H9 (cell line): ENCODE data around the gene IGFALS. TPM values are rescaled to one million over a fixed set of nuclear protein-coding genes. Genes with fewer than 3 reads are reported as not detected.
A peak's percentile ranks its signal among the peaks of the same experiment; 100 is the strongest.

Source experiments
- DNase-seq: peaks from one replicate; pipeline ENCODE4 v3.0.0-alpha.2; 2017
- H2AFZ ChIP-seq: one replicate; pipeline ENCODE4 v1.6.1; 2013; ENCODE audit warnings: mild to moderate bottlenecking, low read length, control low read depth, moderate library complexity
- H2AK5ac ChIP-seq: 2 replicates; pipeline ENCODE4 v1.6.1; 2013; ENCODE audit warnings: low read length, control low read depth, mixed read lengths; ENCODE audit not compliant: insufficient read length
- H2BK120ac ChIP-seq: one replicate; pipeline ENCODE4 v1.6.1; 2013; ENCODE audit warnings: low read depth, mild to moderate bottlenecking, low read length, control low read depth, inconsistent platforms; ENCODE audit not compliant: poor library complexity, severe bottlenecking
- H2BK12ac ChIP-seq: 2 replicates; pipeline ENCODE4 v1.6.1; 2013; ENCODE audit warnings: low read length, control low read depth, mixed read lengths, low read depth; ENCODE audit not compliant: insufficient read length
- H2BK15ac ChIP-seq: 2 replicates; pipeline ENCODE4 v1.6.1; 2013; ENCODE audit warnings: low read depth, low read length, control low read depth
- H2BK20ac ChIP-seq: one replicate; pipeline ENCODE4 v1.6.1; 2013; ENCODE audit warnings: low read depth, mild to moderate bottlenecking, low read length, control low read depth, inconsistent platforms; ENCODE audit not compliant: poor library complexity, severe bottlenecking
- H2BK5ac ChIP-seq: 2 replicates; pipeline ENCODE4 v1.6.1; 2013; ENCODE audit warnings: low read length, control low read depth, mixed read lengths; ENCODE audit not compliant: insufficient read length
- H3K14ac ChIP-seq: 2 replicates; pipeline ENCODE4 v1.6.1; 2013; ENCODE audit warnings: low read length, control low read depth; ENCODE audit not compliant: insufficient read depth
- H3K18ac ChIP-seq: 2 replicates; pipeline ENCODE4 v1.6.1; 2013; ENCODE audit warnings: low read depth, mild to moderate bottlenecking, mixed read lengths, low read length, control low read depth; ENCODE audit not compliant: insufficient read length
- H3K23ac ChIP-seq: 2 replicates; pipeline ENCODE4 v1.6.1; 2013; ENCODE audit warnings: low read length, control low read depth, mixed read lengths, low read depth; ENCODE audit not compliant: insufficient read length
- H3K23me2 ChIP-seq: 2 replicates; pipeline ENCODE4 v1.6.1; 2013; ENCODE audit warnings: low read depth, mild to moderate bottlenecking, mixed read lengths, low read length, control low read depth; ENCODE audit not compliant: insufficient read length, poor library complexity, severe bottlenecking
- H3K27ac ChIP-seq: 2 replicates; pipeline ENCODE4 v1.5.1; 2013; ENCODE audit warnings: low read length, control low read depth, mixed read lengths, low read depth; ENCODE audit not compliant: insufficient read length
- H3K27me3 ChIP-seq: 2 replicates; pipeline ENCODE4 v1.6.1; 2013; ENCODE audit warnings: low read length, control low read depth, inconsistent platforms; ENCODE audit not compliant: insufficient read depth
- H3K4ac ChIP-seq: 2 replicates; pipeline ENCODE4 v1.6.1; 2013; ENCODE audit warnings: low read depth, mild to moderate bottlenecking, control low read depth, inconsistent platforms, low read length, moderate library complexity
- H3K4me1 ChIP-seq: 2 replicates; pipeline ENCODE4 v1.6.1; 2013; ENCODE audit warnings: low read length, control low read depth, inconsistent platforms; ENCODE audit not compliant: insufficient read depth
- H3K4me2 ChIP-seq: 2 replicates; pipeline ENCODE4 v1.6.1; 2013; ENCODE audit warnings: low read length, control low read depth, mixed read lengths; ENCODE audit not compliant: insufficient read length, insufficient read depth
- H3K56ac ChIP-seq: 2 replicates; pipeline ENCODE4 v1.6.1; 2013; ENCODE audit warnings: low read depth, mild to moderate bottlenecking, mixed read lengths, low read length, control low read depth; ENCODE audit not compliant: insufficient read length
- H3K79me1 ChIP-seq: 2 replicates; pipeline ENCODE4 v1.6.1; 2013; ENCODE audit warnings: low read depth, mild to moderate bottlenecking, moderate library complexity, low read length, control low read depth, inconsistent platforms; ENCODE audit not compliant: insufficient read depth, poor library complexity, severe bottlenecking
- H3K79me2 ChIP-seq: 2 replicates; pipeline ENCODE4 v1.6.1; 2013; ENCODE audit warnings: low read length, control low read depth, inconsistent platforms; ENCODE audit not compliant: insufficient read depth
- H3K9ac ChIP-seq: 2 replicates; pipeline ENCODE4 v1.6.1; 2013; ENCODE audit warnings: low read length, control low read depth, mixed read lengths; ENCODE audit not compliant: insufficient read length; ENCODE audit errors: extremely low read depth
- H3K9me3 ChIP-seq: one replicate; pipeline ENCODE4 v1.6.1; 2013; ENCODE audit warnings: low read depth, low read length, inconsistent platforms; ENCODE audit not compliant: control insufficient read depth
- H3T11ph ChIP-seq: one replicate; pipeline ENCODE4 v1.6.1; 2013; ENCODE audit warnings: mild to moderate bottlenecking, low read length, control low read depth, inconsistent platforms
- H4K20me1 ChIP-seq: one replicate; pipeline ENCODE4 v1.6.1; 2013; ENCODE audit not compliant: control insufficient read depth, insufficient read length, insufficient read depth
- H4K5ac ChIP-seq: 2 replicates; pipeline ENCODE4 v1.6.1; 2013; ENCODE audit warnings: low read depth, mild to moderate bottlenecking, mixed read lengths, low read length, control low read depth; ENCODE audit not compliant: insufficient read length
- H4K8ac ChIP-seq: replicated peaks from 2 replicates; pipeline ENCODE4 v1.6.1; 2013; ENCODE audit warnings: low read length, control low read depth, mixed read lengths, low read depth; ENCODE audit not compliant: insufficient read length
- H4K91ac ChIP-seq: 2 replicates; pipeline ENCODE4 v1.6.1; 2013; ENCODE audit warnings: low read depth, mild to moderate bottlenecking, moderate library complexity, mixed read lengths, low read length, control low read depth; ENCODE audit not compliant: insufficient read length
- H3K27ac Mint-ChIP-seq, 3 experiments: 2 replicates in 2 of 3; 3 replicates in 1 of 3; pipeline ENCODE4 v1.8.0; 2020 to 2021; ENCODE audit warnings: mixed read lengths in 3 of 3, mild to moderate bottlenecking in 1 of 3, moderate library complexity in 1 of 3
- H3K27me3 Mint-ChIP-seq: 2 replicates; pipeline ENCODE4 v1.8.0; 2021; ENCODE audit warnings: low read depth, mild to moderate bottlenecking, moderate library complexity, mixed read lengths
- H3K36me3 Mint-ChIP-seq, 3 experiments: 2 replicates in 2 of 3; 3 replicates in 1 of 3; pipeline ENCODE4 v1.8.0; 2020 to 2021; ENCODE audit warnings: low read depth in 3 of 3, mixed read lengths in 3 of 3; ENCODE audit not compliant: insufficient read depth in 1 of 3
- H3K4me1 Mint-ChIP-seq, 2 experiments: 2 replicates each; pipeline ENCODE4 v1.8.0; 2020; ENCODE audit warnings: mixed read lengths in 2 of 2
- H3K4me3 Mint-ChIP-seq, 2 experiments: 2 replicates in 1 of 2; 3 replicates in 1 of 2; pipeline ENCODE4 v1.8.0; 2020 to 2021; ENCODE audit warnings: mild to moderate bottlenecking in 2 of 2, mixed read lengths in 2 of 2, moderate library complexity in 1 of 2
- H3K9me3 Mint-ChIP-seq, 2 experiments: 2 replicates in 1 of 2; 3 replicates in 1 of 2; pipeline ENCODE4 v1.8.0; 2020; ENCODE audit warnings: mild to moderate bottlenecking in 2 of 2, mixed read lengths in 2 of 2, moderate library complexity in 1 of 2
- WGBS: extraction: QIAGEN DNeasy Blood & Tissue Kit; methylation state at CpG from one replicate; pipeline ENCODE4 v1.1.7; 2013; ENCODE audit warnings: missing lambda C conversion rate, low lambda C conversion rate, mixed read lengths; ENCODE audit not compliant: insufficient read length; ENCODE audit errors: extremely low coverage; 5-methylcytosine and 5-hydroxymethylcytosine counted together
- total RNA-seq: library from RNA; stranded (reverse); gene quantifications from 2 replicates; pipeline ENCODE4 v1.2.1, GENCODE V29; 2021
- TF ChIP-seq, protein P1 (sequence below): fragments of 200-600 bp; sonication (generic); conservative IDR thresholded peaks from 3 replicates; pipeline ENCODE4 v1.8.0; 2021; ENCODE audit warnings: antibody characterized with exemption, mild to moderate bottlenecking

IGFALS gene
- total RNA-seq, 1 experiment from 2014 or later, result not detected

DNA sequence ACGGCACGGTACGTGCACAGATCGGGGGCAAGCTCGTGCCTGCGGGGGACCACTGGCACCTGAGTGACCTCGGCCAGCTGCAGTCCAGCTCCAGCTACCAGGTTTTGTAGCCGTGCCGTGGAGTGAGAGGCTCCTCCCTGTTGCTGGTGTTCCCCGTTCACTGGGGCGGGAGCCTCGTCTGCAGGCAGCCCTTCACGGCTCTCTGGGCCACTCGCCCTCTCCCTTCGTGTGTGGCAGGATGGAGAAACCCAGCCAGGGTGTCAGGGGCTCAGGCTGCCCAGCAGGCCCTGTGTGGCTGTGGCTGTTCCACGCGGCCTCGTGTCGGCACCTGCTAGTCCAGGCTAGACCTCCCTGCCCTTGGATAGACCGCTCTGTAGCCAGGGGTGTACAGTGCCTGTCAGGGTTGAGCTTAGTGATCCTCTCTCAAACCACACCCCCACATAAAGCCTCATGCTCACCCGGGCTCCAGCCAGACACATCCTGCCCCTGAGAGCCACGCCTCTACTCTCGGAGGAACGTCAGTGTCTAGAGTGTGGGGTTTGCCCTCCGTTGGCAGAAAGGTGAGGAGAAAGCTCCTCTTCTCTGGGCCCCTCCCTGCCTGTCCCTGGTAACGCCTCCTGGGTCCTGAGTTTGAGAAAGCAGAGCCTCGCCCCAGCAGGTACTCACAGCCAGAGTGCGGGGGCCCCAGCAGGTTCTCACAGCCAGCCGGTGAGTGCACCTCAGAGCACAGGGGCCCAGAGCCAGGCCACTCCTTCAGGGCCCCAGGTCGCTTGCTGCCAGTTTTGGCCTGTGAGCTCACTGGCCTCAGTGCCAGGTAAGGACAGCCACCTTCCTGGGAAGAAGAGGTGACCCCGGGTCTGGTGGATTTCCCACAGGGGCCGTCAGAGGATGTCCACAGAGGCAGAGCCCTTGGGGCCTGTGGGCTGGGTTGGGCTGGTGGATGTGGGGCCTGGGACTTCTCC is 49.8 kb downstream of the IGFALS start:
- WGBS, result no CpG with 5 or more reads among the region's 32 CpGs
- Mint-ChIP-seq H3K36me3 (peaks cover 3 to 7% (median 5%) of the 10 kb centered on the region in 3 experiments; a peak in 6 of 7 replicates), H3K27me3 (no peaks in the 10 kb centered on the region; the same call in 1 of the 2 replicates), H3K9me3 (no peaks in the 10 kb centered on the region), H3K4me1 (no peaks in the 10 kb centered on the region), H3K4me3 (no peak overlapping the region), H3K27ac (no peak overlapping the region)
- peak; percentile 27 for DNase-seq
- Histone ChIP-seq H3K9ac (no peak overlapping the region), H3K27ac (no peak overlapping the region), H3K79me1 (no peaks in the 10 kb centered on the region), H3T11ph (no peak overlapping the region), H3K4me2 (no peak overlapping the region), H3K79me2 (no peaks in the 10 kb centered on the region), H2AFZ (no peak overlapping the region), H3K4me1 (no peaks in the 10 kb centered on the region), H2BK20ac (no peak overlapping the region), H2BK15ac (no peak overlapping the region), H2BK5ac (no peak overlapping the region), H3K27me3 (no peaks in the 10 kb centered on the region), H2BK120ac (no peak overlapping the region), H3K9me3 (peaks cover 9% of the 10 kb centered on the region), H3K23me2 (no peaks in the 10 kb centered on the region), H2BK12ac (no peak overlapping the region), H3K14ac (no peak overlapping the region), H3K56ac (no peak overlapping the region), H3K4ac (no peak overlapping the region), H3K18ac (no peak overlapping the region), H2AK5ac (no peak overlapping the region), H4K5ac (no peak overlapping the region), H4K91ac (no peak overlapping the region), H3K23ac (no peak overlapping the region), H4K8ac (no peak overlapping the region), H4K20me1 (peaks cover 3% of the 10 kb centered on the region)
- TF ChIP-seq, protein P1, sequence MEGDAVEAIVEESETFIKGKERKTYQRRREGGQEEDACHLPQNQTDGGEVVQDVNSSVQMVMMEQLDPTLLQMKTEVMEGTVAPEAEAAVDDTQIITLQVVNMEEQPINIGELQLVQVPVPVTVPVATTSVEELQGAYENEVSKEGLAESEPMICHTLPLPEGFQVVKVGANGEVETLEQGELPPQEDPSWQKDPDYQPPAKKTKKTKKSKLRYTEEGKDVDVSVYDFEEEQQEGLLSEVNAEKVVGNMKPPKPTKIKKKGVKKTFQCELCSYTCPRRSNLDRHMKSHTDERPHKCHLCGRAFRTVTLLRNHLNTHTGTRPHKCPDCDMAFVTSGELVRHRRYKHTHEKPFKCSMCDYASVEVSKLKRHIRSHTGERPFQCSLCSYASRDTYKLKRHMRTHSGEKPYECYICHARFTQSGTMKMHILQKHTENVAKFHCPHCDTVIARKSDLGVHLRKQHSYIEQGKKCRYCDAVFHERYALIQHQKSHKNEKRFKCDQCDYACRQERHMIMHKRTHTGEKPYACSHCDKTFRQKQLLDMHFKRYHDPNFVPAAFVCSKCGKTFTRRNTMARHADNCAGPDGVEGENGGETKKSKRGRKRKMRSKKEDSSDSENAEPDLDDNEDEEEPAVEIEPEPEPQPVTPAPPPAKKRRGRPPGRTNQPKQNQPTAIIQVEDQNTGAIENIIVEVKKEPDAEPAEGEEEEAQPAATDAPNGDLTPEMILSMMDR, result no peak
